GM23248 (cell line): Measurements from ENCODE around the gene HP.

Source experiments
- EZH2 ChIP-seq: fragments of 200-600 bp; sonication (generic); IDR thresholded peaks from 2 replicates; pipeline ENCODE4 v1.6.1; 2018; ENCODE audit warnings: antibody characterized with exemption, mild to moderate bottlenecking; ENCODE audit not compliant: insufficient read depth, poor library complexity, severe bottlenecking
- EZH2phosphoT487 ChIP-seq: fragments of 200-600 bp; sonication (generic); IDR thresholded peaks from 2 replicates; pipeline ENCODE4 v1.6.1; 2018; ENCODE audit warnings: antibody characterized with exemption, moderate library complexity, mild to moderate bottlenecking, low read depth; ENCODE audit not compliant: insufficient read depth

DNA sequence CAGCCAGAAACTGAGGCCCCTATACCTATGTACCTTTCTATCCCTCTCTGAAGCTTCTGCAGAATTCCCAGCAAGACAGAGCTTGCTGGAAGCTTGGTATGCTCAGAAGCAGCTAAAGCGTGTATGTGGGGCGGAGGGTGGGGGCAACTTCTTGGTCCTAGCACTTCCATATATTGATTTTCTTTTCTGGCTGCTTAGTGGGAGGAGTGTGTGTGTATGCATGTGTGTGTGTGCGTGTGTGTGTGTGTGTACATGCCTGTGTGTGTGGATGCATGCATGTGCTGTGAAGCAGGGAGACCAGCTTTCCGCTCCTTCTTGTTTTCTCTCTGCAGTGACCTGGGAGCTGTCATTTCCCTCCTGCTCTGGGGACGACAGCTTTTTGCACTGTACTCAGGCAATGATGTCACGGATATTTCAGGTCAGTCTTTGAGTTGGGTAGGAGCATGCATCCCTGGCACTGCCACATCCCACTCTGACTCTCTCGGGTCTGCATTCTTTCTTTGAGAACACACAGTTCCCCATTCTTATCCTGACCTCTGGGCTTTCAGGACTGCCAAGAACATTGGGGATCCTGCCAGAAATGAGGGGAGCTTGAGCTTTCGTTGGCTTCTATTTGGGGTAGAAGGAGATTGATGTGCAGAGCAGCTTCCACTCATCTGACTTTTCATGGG lies 19.4 kb downstream of the HP start:
- TF ChIP-seq EZH2, result no peak
- no peak for TF ChIP-seq EZH2phosphoT487
